COLO668 (cell line): ENCODE measurements around the gene ZBTB3.
"Not testable (repeated sequence)": the region's sequence is repeated elsewhere in the genome, so short reads cannot be mapped to it uniquely, and the experiment has no call there.

Source experiments
- DNase-seq: peaks from one replicate; lab custom pipeline; 2025; ENCODE audit not compliant: unreplicated experiment; lab: John Stamatoyannopoulos, UW

The ZBTB3 gene

DNA sequence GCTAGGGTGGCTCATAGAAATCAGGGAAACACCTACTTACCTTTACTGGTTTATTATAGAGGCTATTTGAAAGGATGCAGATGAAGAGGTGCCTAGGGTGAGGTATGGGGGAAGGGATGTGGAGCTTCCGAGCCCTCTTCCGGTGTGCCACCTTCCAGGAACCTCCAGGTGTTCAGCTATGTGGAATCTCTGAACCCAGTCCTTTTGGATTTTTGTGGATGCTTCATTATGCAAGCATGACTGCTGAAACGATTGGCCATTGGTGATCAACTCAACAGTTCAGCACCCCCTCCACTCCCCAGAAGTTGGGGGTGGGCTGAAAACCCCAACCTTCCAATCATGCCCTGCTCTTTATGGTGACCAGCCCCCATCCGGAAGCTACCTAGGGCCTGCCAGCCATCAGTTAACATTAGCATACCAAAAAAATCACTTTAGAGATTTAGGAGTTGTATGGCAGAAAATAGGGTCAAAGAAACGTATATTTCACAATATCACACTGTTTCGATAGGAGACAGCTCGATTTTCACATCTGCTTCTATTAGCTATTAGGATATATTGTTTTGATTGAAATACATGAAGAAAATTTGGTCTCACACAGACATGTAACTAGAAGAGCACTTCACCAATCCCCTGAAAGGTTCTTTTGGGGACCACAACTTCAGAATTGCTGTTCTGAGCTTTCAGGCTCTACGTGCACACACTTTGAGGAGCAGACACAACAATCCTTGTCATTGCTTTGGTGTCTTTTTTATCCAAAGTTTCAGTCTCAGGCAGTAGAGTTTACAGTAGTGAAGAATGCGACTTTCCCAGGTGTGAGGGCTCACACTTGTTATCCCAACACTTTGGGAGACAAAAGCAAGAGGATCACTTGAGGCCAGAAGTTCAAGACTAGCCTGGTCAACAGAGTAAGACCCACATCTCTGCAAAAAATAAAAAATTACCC is 4.2 kb upstream of the ZBTB3 start:
- DNase-seq = no peak

DNA sequence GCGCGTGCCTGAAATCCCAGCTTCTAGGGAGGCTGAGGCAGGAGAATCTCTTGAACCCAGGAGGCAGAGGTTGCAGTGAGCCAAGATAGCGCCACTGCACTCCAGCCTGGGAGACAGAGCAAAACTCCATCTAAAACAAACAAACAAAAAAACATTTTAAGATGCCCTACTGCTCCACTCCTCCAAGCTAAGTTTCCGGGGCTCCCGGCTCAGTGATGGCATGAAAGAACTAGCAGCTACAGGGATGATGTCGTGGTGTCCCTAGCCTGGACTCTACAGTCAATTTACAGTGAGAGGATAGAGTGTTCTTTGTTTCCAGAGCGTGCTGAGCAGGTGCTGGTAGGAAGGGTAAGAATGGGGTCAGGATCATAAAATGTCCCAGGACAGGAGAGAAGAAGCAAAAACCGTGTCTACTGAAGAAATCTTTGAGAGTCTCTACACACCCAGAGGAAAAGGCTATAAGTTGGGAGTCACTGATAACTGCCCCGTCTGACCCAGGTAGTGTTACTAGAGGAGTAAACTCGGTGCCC is 1.2 kb upstream of the ZBTB3 start:
- DNase-seq = no peak

DNA sequence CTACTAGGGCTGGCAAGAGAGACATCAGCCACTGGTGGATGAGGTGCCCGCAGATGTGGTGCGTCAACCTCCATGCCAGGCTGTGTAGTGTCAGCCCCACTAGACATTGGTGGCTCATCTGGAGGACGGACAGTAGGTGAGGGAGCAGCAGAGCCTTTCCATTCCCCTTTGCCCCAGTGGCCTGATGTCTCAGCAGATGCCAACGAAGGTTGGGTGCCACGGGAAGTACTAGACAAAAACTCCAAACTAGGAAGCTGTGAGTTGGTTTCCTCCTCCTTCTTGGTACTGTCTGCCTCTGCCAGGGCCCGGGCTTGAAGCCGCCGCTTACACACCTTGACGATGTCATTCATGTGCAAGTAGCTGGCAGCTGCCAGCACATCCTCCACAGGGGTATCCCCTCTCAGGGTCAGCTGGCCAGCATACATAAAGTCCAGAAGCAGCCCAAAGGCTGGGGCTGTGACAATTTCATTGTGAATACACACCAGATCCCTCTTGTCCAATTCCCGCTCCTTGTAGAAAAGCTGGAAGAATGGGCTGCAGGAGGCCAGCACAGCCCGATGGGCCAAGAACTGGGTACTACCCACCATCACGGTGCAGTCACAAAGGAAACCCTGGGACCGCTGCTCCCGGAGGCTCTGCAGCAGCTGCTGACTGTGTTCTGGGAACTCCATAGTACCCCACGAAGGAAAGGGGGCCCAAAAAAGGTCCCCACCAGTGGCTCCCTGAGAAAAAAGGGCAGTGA is 795 bp downstream of the ZBTB3 start:
- DNase-seq = no peak

DNA sequence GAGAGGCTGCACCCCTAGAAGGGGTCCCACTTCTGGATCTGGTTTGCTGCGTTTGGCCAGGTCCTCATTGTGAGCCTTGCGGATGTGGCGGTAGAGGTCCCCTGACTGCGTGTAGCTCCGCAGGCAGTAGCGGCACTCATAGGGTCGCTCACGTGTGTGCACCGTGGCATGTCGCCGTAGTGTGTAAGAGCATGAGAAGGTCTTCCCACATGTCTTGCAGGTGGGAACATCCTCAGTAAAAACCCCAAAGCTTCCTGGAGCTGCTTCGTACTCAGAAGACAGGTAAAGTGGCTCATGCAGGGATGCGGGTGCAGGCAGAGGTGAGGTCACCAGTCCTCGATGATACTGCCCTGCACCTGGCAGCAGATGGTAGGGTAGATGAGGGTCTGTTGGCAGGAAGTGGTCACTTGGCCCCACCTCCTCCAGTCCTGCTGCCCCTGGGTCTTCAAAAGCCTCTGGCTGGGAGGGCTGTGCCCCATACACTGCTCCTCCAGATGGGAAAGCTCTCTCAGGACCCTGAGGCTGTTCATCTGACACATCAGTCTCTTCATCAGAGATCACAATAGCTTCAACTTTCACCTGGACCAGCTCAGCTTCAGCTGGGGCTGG is 1.7 kb downstream of the ZBTB3 start:
- DNase-seq = no peak

DNA sequence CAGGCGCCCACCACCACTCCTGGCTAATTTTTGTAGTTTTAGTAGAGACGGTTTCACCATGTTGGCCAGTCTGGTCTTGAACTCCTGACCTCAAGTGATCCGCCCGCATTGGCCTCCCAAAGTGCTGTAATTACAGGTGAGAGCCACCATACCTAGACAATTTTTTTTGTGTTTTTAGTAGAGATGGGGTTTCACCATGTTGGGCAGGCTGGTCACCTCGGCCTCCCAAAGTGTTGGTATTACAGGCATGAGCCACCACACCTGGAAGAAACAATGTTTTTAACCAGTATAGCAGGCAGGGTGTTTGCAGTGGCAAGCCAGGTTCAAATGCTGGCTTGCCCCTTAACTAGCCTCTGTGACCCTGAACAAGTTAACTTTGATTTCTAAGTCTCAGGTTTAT is 4.0 kb downstream of the ZBTB3 start:
- DNase-seq = not testable (repeated sequence)

DNA sequence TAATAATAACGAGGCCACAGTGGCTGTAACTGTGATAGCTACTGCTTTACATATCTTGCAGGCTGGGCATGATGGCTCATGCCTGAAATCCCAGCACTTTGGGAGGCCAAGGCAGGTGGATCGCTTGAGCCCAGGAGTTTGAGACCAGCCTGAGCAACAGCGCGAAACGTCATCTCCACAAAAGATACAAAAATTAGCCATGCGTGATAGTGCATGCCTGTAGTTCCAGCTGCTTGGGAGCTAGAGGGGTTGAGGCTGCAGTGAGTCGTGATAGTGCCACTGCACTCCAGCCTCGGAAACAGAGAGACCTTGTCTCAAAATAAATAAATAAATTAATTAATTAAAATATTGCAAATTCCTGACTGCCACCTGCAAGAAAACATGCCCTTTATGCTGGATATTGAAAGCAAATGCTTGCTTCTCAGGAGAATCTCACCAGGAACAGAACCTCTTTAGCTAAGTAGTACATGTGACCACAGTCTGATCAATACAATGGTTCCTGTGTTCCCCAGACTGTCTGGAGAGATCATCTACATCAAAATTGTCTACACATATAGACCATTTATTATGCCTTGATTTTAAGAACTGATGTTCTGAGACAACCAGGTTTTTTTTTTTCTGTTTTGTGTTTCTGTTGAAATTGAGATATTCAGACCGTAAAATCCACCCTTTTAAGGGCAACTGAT is 6.3 kb downstream of the ZBTB3 start:
- DNase-seq = no peak

DNA sequence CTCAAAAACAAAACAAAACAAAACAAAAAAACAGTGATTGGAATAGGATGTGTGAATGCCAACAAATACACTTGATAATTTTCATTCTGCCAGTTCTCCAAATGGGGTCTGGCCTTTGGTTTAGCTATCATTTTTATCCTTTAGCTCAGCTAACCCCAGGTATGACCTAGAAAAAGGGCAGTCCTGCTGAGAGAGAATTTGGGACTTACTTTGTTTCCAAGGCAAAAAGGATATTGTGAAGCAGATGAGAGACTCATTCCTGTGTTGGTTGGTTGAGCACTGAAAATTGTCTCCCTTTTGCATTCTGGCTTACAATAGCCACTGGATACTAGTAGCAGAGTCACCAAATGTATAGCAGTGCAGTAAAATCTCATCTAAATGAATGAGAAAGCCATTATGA is 16.8 kb downstream of the ZBTB3 start:
- no peak for DNase-seq

DNA sequence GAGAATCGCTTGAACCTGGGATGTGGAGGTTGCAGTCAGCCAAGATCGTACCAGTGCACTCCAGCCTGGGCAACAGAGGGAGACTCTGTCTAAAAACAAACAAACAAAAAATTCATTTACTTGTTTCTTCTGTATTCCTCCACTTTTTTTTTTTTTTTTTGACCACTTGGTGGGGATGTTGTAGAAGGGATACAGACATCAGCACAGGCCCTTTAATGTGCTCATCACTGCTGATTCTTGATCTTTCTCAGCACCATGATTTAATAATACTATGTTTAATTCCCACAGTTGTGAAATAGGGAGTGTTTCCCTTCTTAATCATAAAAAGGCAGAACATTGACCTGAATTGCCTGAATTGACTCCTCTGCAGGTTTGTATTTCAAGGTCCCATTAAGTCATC is 21.1 kb downstream of the ZBTB3 start:
- no peak for DNase-seq

DNA sequence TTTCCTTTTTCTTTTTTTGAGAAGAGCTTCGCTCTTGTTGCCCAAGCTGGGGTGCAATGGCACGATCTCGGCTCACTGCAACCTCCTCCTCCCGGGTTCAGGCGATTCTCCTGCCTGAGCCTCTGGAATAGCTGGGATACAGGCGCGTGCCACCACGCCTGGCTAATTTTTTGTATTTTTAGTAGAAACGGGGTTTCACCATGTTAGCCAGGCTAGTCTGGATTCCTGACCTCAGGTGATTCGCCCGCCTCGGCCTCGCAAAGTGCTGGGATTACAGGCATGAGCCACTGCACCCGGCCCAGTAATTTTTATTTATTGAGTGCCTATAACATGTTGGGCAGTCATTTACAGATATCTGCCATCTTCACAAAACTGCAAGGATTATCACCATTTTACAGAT is 23.9 kb downstream of the ZBTB3 start:
- DNase-seq = not testable (repeated sequence)

DNA sequence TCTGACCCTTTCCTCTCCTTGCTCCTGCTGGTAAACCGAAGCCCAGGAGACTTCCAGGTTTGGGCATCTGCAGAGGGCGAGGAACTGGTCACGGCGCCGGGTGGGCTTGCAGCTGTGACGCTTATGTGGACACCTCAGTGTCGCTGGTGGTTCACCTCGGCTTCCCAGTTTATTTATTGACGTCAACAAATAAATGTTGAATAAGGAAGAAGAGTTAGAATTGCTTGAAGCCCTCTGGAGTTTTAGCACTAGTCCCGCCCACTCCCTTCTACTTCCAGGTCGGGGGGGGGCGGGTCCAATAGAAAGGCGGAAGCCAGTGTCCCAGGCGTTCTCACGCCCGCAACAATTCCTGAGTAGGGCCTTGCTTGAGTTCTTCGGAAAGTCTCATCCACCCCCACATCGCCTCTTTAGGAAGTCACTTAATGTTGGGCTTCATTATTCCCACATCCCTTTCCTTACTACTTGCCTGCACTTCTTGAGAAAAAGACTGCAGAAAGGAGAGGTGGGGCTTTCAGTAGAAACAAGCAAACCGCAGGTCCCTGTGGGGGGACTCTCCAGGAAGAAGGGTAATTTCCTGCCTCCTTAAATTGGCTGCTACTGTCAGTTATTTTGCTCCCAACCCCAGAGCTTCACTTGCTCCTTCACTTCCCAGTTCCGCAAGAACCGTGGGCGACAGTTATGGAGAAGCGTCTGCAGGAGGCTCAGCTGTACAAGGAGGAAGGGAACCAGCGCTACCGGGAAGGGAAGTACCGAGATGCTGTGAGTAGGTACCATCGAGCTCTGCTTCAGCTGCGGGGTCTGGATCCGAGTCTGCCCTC is 25.6 kb downstream of the ZBTB3 start, which contains the start of gene TTC9C:
TTC9C (plus strand) TSS at position 316 of the 818 bp plus-strand sequence; CDS start at position 679, 363 bp downstream.
- peak; percentile 86 for DNase-seq

DNA sequence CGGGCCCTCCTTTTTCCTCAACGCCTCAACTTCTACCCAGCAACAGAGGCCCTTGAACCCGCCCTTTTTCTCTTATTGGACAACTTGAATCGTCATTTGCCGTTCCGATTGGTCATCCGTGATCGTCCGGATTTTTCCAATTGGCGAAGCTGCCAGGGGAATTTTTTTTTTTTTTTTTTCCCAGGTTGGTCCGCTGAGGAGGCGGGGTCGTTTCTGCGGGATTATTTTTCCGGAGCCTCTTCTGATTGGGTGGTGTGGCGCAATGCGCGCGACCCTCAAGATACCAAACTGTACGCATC is 26.1 kb downstream of the ZBTB3 start:
- DNase-seq = peak; percentile 89

DNA sequence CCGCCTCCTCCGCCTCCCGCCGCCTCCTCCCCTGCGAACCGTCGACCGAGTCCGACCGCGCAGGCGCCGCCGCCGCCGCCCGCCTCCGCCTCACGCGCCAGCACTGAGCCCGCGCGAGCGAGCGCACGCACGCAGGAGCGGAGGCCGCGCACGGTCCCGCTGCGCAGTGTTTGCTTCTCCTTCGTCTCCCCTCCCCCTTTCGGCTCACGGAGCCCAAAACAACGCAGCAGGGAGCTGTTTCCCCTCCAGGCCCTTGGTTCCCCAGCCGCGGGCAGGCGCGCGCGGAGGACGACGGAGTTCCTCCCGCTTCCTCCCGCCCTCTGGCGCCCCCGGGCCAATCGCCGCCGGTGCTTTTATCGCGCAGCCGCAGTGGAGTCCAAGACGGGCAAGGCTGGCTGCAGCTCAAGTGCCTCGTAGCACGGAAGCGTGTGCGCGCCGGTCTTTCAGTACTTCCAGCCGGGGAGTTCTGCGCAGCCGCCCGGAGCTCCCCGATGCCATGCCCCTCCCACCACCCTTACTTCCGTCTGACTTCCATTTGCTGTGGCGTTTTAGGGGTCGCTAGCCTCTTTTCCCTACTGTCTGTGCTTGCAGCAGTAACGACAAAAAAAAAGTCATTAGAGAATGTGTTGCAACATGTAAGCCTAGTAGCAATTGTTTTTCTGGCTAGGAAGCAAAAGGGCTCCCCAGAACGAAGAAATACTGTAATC is 26.6 kb downstream of the ZBTB3 start, which contains the start of gene HNRNPUL2:
HNRNPUL2 (minus strand) TSS at position 293 of the 707 bp plus-strand sequence. CDS start 301 bp downstream, outside the sequence.
- peak; percentile 99 for DNase-seq

DNA sequence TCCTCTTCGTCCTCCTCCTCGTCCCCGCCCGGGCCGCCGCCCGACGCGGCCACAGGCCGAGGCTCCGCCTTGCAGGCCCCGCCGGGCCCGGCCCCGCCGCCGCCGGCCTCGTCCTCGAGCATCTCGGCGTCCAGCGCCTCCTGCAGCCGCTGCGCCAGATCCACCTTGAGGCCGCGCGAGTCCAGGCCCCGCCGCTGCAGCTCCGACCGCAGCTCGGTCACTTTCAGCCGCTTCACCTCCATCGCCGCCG is 27.1 kb downstream of the ZBTB3 start:
- no peak for DNase-seq

DNA sequence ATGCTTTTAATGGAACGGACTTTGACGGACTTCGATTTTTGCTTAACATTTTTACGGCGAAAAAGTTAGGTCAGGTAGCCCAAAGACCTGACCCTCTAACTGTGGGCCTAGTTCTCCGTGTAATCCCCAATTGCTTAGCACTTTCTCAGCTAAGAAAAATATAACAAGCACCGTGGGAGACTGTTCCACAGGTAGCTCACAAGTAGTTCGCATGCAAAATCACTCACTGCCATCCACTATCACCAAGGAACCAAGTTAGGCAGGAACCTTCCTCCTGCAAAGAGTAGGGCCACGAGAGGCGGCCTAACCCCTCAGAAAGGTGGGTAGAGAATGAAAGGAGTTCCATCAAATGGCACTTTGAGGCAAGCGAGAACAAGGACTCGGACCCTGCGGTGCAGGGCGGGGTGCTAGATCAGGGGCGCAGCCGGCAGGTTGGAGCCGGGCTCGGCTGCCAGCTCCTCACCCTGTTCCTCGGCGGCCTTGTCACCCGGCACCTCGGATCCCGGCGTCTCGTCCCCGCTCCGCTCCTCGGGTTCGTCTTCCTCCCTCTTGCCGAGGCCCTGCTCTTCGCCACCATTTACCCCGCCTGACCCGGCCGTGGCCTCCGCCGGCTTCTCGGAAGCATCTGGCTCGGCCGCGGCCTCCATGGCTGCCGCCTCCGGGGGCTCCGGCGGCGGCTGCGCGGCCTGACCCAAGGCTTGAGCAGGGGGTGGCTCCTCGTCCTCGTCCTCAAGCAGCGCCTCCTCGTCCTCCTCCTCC is 27.6 kb downstream of the ZBTB3 start:
- peak; percentile 36 for DNase-seq

DNA sequence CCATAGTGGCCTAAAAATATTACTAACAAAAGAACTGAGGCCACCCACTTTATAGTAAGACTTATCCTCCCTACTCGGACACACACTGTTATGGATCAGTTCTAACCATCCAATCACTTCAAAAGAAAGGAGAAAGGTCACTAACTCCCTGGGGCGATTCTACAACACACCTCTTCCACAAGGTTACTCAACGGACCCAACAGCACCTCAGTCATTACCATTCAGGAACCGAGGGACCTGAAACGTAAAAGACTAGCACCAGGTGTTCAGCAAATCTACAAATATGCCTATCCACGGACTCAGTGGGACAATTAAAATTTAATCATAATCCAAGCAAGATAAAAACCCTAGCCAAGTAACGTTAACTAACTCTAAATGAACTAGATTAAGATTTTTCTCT is 28.3 kb downstream of the ZBTB3 start:
- no peak for DNase-seq

DNA sequence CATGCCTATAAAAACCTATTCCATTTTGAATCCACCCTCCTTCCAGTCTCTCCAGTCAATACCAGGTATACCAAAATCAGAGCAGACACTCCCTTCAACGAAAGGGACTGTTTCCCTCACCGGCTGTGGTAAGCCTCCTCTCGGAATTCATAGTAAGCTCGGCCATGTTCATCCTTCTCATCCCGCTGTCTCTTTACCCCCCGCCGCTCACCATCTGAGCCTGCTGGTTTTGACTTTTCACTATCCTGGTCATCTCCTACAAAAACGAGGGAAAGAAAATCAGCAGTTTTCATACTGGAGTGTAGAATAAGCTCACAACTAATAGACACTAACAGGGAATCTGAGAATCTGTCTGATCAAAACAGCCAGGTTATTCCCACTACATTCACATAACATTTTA is 29.8 kb downstream of the ZBTB3 start:
- no peak for DNase-seq

DNA sequence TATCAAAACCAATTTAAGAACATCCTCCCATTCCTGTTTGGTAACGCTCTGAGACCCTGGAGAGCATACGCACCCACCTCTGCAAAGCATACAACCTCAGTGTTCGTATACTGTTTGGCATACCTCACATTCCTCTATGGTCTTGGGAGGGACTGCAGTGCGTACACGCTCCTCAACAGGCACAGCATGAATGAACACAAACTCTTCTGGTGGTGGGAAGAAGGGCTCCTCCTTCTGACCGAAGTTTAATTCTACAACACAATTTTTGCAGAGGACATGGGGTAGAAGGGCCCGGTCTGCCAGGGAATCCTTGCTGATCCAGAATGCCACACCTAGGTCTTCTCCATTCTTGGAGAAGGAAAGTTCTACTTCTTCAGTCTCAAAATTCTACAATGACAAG is 32.0 kb downstream of the ZBTB3 start:
- no peak for DNase-seq

DNA sequence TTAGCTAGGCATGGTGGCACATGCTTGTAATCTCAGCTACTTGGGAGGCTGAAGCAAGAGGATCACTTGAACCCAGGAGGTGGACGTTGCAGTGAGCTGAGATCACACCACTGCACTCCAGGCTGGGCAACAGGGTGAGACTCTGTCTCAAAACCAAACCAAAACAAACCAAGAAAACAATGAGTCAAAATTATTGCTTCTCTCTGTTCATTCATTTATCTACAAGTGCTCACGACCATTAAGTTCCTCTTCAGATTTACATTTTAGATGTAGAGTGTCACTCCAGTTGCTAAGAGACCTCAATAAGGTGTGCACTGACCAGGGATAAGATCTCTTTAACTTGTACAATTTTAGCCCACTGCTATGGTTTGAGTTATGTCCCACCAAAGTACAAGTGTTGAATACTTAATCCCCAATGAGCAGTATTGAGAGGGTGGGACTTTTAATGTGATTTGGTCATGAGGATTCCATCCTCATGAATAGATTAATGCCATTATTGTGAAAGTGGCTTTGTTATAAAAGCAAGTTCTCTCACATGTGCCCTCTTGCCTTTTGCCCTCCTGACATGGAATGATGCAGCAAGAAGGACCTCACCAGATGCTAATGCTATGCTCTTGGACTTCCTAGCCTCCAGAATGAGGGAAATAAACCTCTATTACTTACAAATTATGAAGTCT is 34.5 kb downstream of the ZBTB3 start:
- no peak for DNase-seq
